ENCODE results near the gene IMMT. TPM values are rescaled to one million over a fixed set of nuclear protein-coding genes. Genes with fewer than 3 reads are reported as not detected.

IMMT gene
- total RNA-seq, 1 experiment from 2014 or later = 114 TPM

GRCh38 chr2:86241611-86242010, 46.3 kb upstream of the IMMT start:
- no TSS peak for BruUV-seq (replicated peaks)
- TF ChIP-seq, protein P1, sequence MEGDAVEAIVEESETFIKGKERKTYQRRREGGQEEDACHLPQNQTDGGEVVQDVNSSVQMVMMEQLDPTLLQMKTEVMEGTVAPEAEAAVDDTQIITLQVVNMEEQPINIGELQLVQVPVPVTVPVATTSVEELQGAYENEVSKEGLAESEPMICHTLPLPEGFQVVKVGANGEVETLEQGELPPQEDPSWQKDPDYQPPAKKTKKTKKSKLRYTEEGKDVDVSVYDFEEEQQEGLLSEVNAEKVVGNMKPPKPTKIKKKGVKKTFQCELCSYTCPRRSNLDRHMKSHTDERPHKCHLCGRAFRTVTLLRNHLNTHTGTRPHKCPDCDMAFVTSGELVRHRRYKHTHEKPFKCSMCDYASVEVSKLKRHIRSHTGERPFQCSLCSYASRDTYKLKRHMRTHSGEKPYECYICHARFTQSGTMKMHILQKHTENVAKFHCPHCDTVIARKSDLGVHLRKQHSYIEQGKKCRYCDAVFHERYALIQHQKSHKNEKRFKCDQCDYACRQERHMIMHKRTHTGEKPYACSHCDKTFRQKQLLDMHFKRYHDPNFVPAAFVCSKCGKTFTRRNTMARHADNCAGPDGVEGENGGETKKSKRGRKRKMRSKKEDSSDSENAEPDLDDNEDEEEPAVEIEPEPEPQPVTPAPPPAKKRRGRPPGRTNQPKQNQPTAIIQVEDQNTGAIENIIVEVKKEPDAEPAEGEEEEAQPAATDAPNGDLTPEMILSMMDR (IDR thresholded peaks at IDR 0.05; ENCODE audit: unreplicated experiment) = no peak
- H3K27me3 Mint-ChIP-seq (ENCODE audit: insufficient read depth, unreplicated experiment) = peaks cover 18% of the 10 kb centered on the region

DNA sequence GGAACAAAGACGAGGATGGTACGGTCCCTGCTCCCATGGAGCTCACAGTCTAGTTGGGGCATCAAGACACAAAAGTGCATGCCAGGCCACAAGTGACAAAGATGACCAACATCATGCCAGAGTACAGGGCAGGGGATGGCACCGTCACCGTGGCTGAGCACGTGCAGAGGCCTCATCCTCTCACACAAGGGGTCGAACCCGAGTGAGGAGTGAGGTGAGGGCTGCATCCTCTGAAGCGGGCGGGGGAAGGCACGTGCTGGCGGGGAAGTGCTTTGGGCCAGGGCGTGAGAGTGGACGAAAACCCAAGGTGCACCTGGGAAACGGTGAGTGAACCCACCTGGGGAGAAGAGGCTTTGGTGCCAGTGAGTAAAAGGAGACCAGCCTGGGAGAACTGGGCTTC, 45.0 kb upstream of the IMMT start:
- ChIA-PET CTCF (no interaction called here), POLR2A (no interaction called here)
- Mint-ChIP-seq H3K4me1 (ENCODE audit: insufficient read depth, unreplicated experiment) (no peaks in the 10 kb centered on the region), H3K36me3 (ENCODE audit: insufficient read depth, unreplicated experiment) (no peaks in the 10 kb centered on the region), H3K4me3 (ENCODE audit: unreplicated experiment) (no peak overlapping the region), H3K27ac (ENCODE audit: low read depth, unreplicated experiment) (no peak overlapping the region), H3K9me3 (ENCODE audit: unreplicated experiment) (no peaks in the 10 kb centered on the region), H3K27me3 (ENCODE audit: insufficient read depth, unreplicated experiment) (peaks cover 18% of the 10 kb centered on the region)
- intact Hi-C loops (cut with micrococcal nuclease) = no loop called here
- BruUV-seq (replicated peaks) = no TSS peak
- no peak for DNase-seq (ENCODE audit: unreplicated experiment)
- TF ChIP-seq, protein P1 (IDR thresholded peaks at IDR 0.05; ENCODE audit: unreplicated experiment) = no peak

More at GRCh38 chr2:86241611-86242010, 46.3 kb upstream of the IMMT start:
- no peaks in the 10 kb centered on the region for H3K9me3 Mint-ChIP-seq (ENCODE audit: unreplicated experiment)
- H3K4me3 Mint-ChIP-seq (ENCODE audit: unreplicated experiment) = no peak overlapping the region
- H3K4me1 Mint-ChIP-seq (ENCODE audit: insufficient read depth, unreplicated experiment) = no peaks in the 10 kb centered on the region
- DNase-seq (ENCODE audit: unreplicated experiment) = no peak
- H3K27ac Mint-ChIP-seq (ENCODE audit: low read depth, unreplicated experiment) = no peak overlapping the region
- intact Hi-C loops (cut with micrococcal nuclease) = no loop called here
- POLR2A ChIA-PET = no interaction called here
- H3K36me3 Mint-ChIP-seq (ENCODE audit: insufficient read depth, unreplicated experiment) = no peaks in the 10 kb centered on the region
- CTCF ChIA-PET = interaction anchor here (0.7 to 1.0 kb wide), 2 partner anchors 17 to 21 kb away, joined by 3 to 4 read pairs; no protein-coding TSS in a partner anchor

DNA sequence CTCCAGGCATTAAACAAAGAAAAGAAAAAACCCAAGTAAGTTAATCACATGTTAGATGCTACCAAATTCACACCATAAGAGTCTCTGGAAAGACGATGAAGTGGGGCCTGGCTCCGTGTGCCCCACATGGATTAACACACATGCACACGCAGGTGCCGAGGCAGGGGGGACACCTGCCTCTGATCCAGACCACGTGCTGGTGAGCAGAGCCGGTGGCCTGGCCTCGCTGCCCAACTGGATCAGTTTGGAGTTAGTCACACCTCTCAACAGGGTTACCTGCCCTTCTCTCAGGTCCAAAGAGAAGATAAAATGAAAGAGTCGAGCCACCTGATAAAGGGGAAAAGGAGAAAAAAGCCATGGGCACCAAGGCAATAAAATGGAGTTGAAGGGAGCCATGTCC, 44.5 kb upstream of the IMMT start:
- Mint-ChIP-seq H3K27me3 (ENCODE audit: insufficient read depth, unreplicated experiment) (peaks cover 18% of the 10 kb centered on the region), H3K27ac (ENCODE audit: low read depth, unreplicated experiment) (no peak overlapping the region), H3K36me3 (ENCODE audit: insufficient read depth, unreplicated experiment) (no peaks in the 10 kb centered on the region), H3K4me1 (ENCODE audit: insufficient read depth, unreplicated experiment) (no peaks in the 10 kb centered on the region), H3K4me3 (ENCODE audit: unreplicated experiment) (no peak overlapping the region), H3K9me3 (ENCODE audit: unreplicated experiment) (no peaks in the 10 kb centered on the region)
- intact Hi-C loops (cut with micrococcal nuclease) = no loop called here
- TF ChIP-seq, protein P1 (IDR thresholded peaks at IDR 0.05; ENCODE audit: unreplicated experiment) = no peak
- BruUV-seq (replicated peaks) = no TSS peak
- no peak for DNase-seq (ENCODE audit: unreplicated experiment)
- ChIA-PET POLR2A (no interaction called here), CTCF (no interaction called here)

GRCh38 chr2:86239326-86239725, 44.1 kb upstream of the IMMT start:
- no peak overlapping the region for H3K4me3 Mint-ChIP-seq (ENCODE audit: unreplicated experiment)
- TF ChIP-seq, protein P1 (IDR thresholded peaks at IDR 0.05; ENCODE audit: unreplicated experiment) = no peak
- no peaks in the 10 kb centered on the region for H3K36me3 Mint-ChIP-seq (ENCODE audit: insufficient read depth, unreplicated experiment)

More at GRCh38 chr2:86239326-86239725, 44.1 kb upstream of the IMMT start:
- no TSS peak for BruUV-seq (replicated peaks)
- ChIA-PET POLR2A (no interaction called here), CTCF (no interaction called here)
- Mint-ChIP-seq H3K27me3 (ENCODE audit: insufficient read depth, unreplicated experiment) (peaks cover 18% of the 10 kb centered on the region), H3K9me3 (ENCODE audit: unreplicated experiment) (no peaks in the 10 kb centered on the region), H3K4me1 (ENCODE audit: insufficient read depth, unreplicated experiment) (no peaks in the 10 kb centered on the region), H3K27ac (ENCODE audit: low read depth, unreplicated experiment) (no peak overlapping the region)
- intact Hi-C loops (cut with micrococcal nuclease) = no loop called here
- no peak for DNase-seq (ENCODE audit: unreplicated experiment)
